ENCODE data around the gene RPL22. TPM values are rescaled to one million over a fixed set of nuclear protein-coding genes. Genes with fewer than 3 reads are reported as not detected.

RPL22 gene
- polyA plus RNA-seq, 3 donors = 62.6 to 97.2 (median 65.6) TPM

DNA sequence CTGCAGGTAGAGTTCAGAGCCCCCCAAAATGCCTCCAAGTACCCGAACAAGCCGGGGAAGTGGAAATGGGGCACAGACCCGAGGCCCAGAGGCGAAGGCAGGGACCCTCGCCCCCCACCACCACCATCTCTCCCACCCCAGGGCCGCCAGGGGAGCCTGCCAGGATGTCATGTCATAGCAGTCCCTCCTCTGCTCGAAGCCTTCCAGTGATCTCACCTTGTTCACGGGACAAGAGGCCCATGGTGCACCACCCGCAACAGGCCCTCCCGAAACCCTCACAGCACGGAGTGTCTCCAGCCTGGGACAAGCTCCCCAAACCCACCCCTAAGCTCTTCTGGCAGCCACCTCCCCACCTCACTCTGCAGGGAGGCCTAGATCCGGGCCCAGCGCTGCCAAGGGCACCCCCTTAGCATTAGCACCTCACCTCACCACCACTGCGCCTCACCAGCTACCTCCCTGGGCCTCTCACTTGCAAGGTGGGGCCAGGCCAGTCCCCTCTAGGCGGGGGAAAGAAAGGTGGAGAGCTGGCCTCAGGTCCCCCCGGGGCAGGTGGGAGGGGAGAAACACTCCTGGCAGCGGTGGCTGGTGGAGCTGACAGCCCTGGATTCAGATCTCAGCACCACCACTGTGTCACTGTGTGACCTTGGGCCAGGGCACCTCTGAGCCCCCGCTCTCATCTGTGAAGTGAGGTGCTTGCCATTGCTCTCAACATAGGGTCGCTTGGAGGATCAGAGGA, 32.6 kb downstream of the RPL22 start:
- H3K27ac ChIP-seq (ENCODE audit: low read depth in 1 of 2, low read length in 2 of 2) = no peak overlapping the region
- 86% methylated on average over 16 of the region's 19 CpGs for WGBS (ENCODE audit: insufficient coverage)
- H3K9ac ChIP-seq (ENCODE audit: insufficient read depth, low read length, poor library complexity, severe bottlenecking) = no peak overlapping the region
- Mint-ChIP-seq H3K4me1 (peaks cover 9% of the 10 kb centered on the region), H3K9me3 (no peaks in the 10 kb centered on the region), H3K27ac (no peak overlapping the region), H3K27me3 (ENCODE audit: low read depth in 3 of 3) (peaks cover 6 to 37% (median 12%) of the 10 kb centered on the region in 3 donors), H3K4me3 (no peak overlapping the region), H3K36me3 (no peaks in the 10 kb centered on the region)
- H3K9me3 ChIP-seq (replicated peaks in 1 of 2; ENCODE audit: control insufficient read depth in 1 of 2, insufficient read depth in 1 of 2, low read length in 2 of 2) = no peaks in the 10 kb centered on the region
- TF ChIP-seq, protein P1, sequence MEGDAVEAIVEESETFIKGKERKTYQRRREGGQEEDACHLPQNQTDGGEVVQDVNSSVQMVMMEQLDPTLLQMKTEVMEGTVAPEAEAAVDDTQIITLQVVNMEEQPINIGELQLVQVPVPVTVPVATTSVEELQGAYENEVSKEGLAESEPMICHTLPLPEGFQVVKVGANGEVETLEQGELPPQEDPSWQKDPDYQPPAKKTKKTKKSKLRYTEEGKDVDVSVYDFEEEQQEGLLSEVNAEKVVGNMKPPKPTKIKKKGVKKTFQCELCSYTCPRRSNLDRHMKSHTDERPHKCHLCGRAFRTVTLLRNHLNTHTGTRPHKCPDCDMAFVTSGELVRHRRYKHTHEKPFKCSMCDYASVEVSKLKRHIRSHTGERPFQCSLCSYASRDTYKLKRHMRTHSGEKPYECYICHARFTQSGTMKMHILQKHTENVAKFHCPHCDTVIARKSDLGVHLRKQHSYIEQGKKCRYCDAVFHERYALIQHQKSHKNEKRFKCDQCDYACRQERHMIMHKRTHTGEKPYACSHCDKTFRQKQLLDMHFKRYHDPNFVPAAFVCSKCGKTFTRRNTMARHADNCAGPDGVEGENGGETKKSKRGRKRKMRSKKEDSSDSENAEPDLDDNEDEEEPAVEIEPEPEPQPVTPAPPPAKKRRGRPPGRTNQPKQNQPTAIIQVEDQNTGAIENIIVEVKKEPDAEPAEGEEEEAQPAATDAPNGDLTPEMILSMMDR (IDR thresholded peaks at IDR 0.05) = no peak
- intact Hi-C loops (cut with micrococcal nuclease) = no loop called here
- H3K4me1 ChIP-seq (ENCODE audit: control insufficient read depth in 1 of 2, insufficient read depth in 2 of 2, low read length in 2 of 2) = peaks cover 11 to 15% of the 10 kb centered on the region in 2 donors
- H3K4me3 ChIP-seq (replicated peaks in 1 of 3; ENCODE audit: low read depth in 2 of 3, low read length in 3 of 3) = no peak overlapping the region
- no peaks in the 10 kb centered on the region for H3K79me2 ChIP-seq (ENCODE audit: insufficient read depth, low read length)
- no peak overlapping the region for H3K4me2 ChIP-seq (replicated peaks; ENCODE audit: extremely low read depth, low read length, poor library complexity, severe bottlenecking)
- no peaks in the 10 kb centered on the region for H3K27me3 ChIP-seq (ENCODE audit: control insufficient read depth in 2 of 2, insufficient read depth in 2 of 2, low read length in 2 of 2)
- no peak overlapping the region for H2AFZ ChIP-seq (ENCODE audit: insufficient read depth, low read depth, low read length, poor library complexity, severe bottlenecking)
- no peaks in the 10 kb centered on the region for H3K36me3 ChIP-seq (replicated peaks in 1 of 2; ENCODE audit: control insufficient read depth in 1 of 2, insufficient read depth in 2 of 2, low read length in 2 of 2)
- DNase-seq = no peak
- H4K20me1 ChIP-seq (ENCODE audit: insufficient read depth, low read length) = no peaks in the 10 kb centered on the region

GRCh38 chr1:6166221-6166620, 33.2 kb downstream of the RPL22 start:
- H3K27me3 Mint-ChIP-seq (ENCODE audit: low read depth in 3 of 3) = peaks cover 9 to 38% (median 15%) of the 10 kb centered on the region in 3 donors
- TF ChIP-seq, protein P1 (IDR thresholded peaks at IDR 0.05) = no peak
- no peak for DNase-seq
- H3K27me3 ChIP-seq (ENCODE audit: control insufficient read depth in 2 of 2, insufficient read depth in 2 of 2, low read length in 2 of 2) = no peaks in the 10 kb centered on the region
- peaks cover 5% of the 10 kb centered on the region for H3K4me1 Mint-ChIP-seq
- no peak overlapping the region for H3K27ac ChIP-seq (ENCODE audit: low read depth in 1 of 2, low read length in 2 of 2)
- H3K9ac ChIP-seq (ENCODE audit: insufficient read depth, low read length, poor library complexity, severe bottlenecking) = no peak overlapping the region
- no peak overlapping the region for H2AFZ ChIP-seq (ENCODE audit: insufficient read depth, low read depth, low read length, poor library complexity, severe bottlenecking)
- intact Hi-C loops (cut with micrococcal nuclease) = no loop called here
- H3K79me2 ChIP-seq (ENCODE audit: insufficient read depth, low read length) = no peaks in the 10 kb centered on the region
- no peaks in the 10 kb centered on the region for H3K9me3 ChIP-seq (replicated peaks in 1 of 2; ENCODE audit: control insufficient read depth in 1 of 2, insufficient read depth in 1 of 2, low read length in 2 of 2)
- no peak overlapping the region for H3K4me3 ChIP-seq (replicated peaks in 1 of 3; ENCODE audit: low read depth in 2 of 3, low read length in 3 of 3)
- H3K4me2 ChIP-seq (replicated peaks; ENCODE audit: extremely low read depth, low read length, poor library complexity, severe bottlenecking) = no peak overlapping the region
- H3K9me3 Mint-ChIP-seq = no peaks in the 10 kb centered on the region
- H3K36me3 Mint-ChIP-seq = no peaks in the 10 kb centered on the region
- no peak overlapping the region for H3K4me3 Mint-ChIP-seq
- H3K4me1 ChIP-seq (ENCODE audit: control insufficient read depth in 1 of 2, insufficient read depth in 2 of 2, low read length in 2 of 2) = peaks cover 10 to 11% of the 10 kb centered on the region in 2 donors
- H4K20me1 ChIP-seq (ENCODE audit: insufficient read depth, low read length) = no peaks in the 10 kb centered on the region
- no peaks in the 10 kb centered on the region for H3K36me3 ChIP-seq (replicated peaks in 1 of 2; ENCODE audit: control insufficient read depth in 1 of 2, insufficient read depth in 2 of 2, low read length in 2 of 2)
- H3K27ac Mint-ChIP-seq = no peak overlapping the region
- 78% methylated on average over 5 of the region's 10 CpGs for WGBS (ENCODE audit: insufficient coverage)
